PC-3 (cell line): ENCODE data around the gene C4orf46.

ENCODE experiments used
- CTCF ChIP-seq: fragments of 300-600 bp; sonication (generic); conservative IDR thresholded peaks from 2 replicates; pipeline ENCODE4 v1.5.1; 2017; ENCODE audit warnings: antibody characterized with exemption, low read depth, mild to moderate bottlenecking, low read length
- EZH2 ChIP-seq: fragments of 300-600 bp; sonication (generic); IDR thresholded peaks from one replicate; pipeline ENCODE4 v1.6.1; 2017; ENCODE audit warnings: antibody characterized with exemption, mild to moderate bottlenecking, low read length; ENCODE audit not compliant: unreplicated experiment
- EZH2phosphoT487 ChIP-seq: fragments of 300-600 bp; sonication (generic); IDR thresholded peaks from 2 replicates; pipeline ENCODE4 v1.6.1; 2018; ENCODE audit warnings: mild to moderate bottlenecking, antibody characterized with exemption, low read length, borderline replicate concordance

- TF ChIP-seq CTCF (no peak), EZH2 (no peak), EZH2phosphoT487 (no peak)
Measured at GRCh38 chr4:158666892-158667291, 4.8 kb downstream of the C4orf46 start.
